Stimulated activated naive CD4-positive, alpha-beta T cell (primary cell): Measurements from ENCODE around the gene BICDL2.
A peak's percentile ranks its signal among the peaks of the same experiment; 100 is the strongest.

ENCODE experiments used
- DNase-seq, 6 experiments: peaks; one replicate each; lab custom pipeline; 2025; lab: John Stamatoyannopoulos, UW

The BICDL2 gene

DNA sequence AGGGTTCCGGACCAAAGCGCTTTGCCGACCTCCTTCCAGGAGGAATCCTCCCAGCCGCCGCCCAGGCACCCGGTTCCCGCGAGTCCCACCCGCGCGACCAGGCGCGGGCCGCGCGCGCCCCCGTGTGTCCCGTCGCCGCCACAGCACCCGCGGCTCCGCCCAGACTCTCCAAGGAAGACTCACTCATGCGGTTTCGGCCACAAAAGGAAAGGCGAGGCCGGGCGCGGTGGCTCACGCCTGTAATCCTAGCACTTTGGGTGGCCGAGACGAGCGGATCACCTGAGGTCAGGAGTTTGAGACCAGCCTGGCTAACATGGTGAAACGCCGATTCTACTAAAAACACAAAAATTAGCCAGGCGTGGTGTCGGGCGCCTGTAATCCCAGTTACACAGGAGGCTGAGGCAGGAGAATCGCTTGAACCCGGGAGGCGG, 53.0 kb downstream of the BICDL2 start:
- DNase-seq: peak in 5 of 6 experiments; percentile 21 to 60 (median 51)

DNA sequence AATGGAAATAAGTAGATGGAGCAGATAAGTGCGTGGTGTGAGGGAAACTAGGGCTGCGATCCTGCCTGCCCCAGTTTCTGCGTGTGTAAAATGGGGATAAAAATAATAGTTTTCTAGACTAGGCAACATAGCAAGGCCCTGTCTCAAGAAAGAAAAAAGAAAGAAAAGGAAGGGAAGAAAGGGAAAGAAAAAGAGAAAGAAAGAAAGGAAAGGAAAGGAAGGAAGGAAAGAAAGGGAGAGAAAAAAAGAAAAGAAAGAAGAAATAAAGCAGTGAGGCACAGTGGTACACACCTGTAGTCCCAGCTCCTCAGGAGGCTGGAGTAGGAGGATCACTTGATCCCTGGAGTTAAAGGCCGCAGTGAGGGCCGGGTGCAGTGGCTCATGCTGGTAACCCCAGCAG, 54.3 kb downstream of the BICDL2 start:
- DNase-seq: no peak

- no peak for DNase-seq
Observed at GRCh38 chr16:2981899-2982250, 54.9 kb downstream of the BICDL2 start.

DNA sequence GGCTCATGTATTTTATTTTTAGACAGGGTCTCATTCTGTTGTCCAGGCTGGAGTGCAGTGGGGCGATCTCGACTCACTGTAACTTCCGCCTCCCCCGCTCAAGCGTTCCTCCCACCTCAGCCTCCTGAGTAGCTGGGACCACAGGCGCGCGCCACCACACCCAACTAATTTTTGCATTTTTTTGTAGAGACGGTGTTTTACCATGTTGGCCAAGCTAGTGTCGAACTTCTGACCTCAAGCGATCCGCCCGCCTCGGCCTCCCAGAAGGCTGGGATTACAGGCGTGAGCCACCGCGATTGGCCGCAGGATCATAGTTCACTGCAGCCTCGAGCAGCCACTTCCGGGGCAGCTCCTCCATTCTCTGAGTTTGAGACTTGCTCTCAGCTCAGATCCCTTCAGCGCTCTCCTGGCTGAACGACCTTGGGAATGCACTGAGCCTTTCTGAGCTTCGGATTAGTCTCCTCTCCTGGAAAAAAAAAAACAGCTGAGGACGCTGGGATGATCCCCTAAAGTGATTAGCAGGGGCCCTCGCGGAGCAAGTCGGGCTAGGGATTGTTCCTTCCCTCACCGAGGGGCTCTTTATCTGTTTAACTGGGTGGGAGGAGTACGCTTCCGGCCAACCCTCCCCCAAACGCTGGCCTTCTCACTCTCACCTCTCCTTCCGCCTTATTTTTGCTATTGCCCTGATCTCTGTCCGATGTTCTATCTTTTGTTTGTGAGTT, 55.4 kb downstream of the BICDL2 start:
- no peak for DNase-seq

GRCh38 chr16:2980227-2981176, 56.2 kb downstream of the BICDL2 start, which contains the start of gene PKMYT1:
TSS of gene PKMYT1 (minus strand) at chr16:2980446. CDS start at chr16:2979657, 789 bp downstream.
- DNase-seq: peak; percentile 83 to 94 (median 90)

DNA sequence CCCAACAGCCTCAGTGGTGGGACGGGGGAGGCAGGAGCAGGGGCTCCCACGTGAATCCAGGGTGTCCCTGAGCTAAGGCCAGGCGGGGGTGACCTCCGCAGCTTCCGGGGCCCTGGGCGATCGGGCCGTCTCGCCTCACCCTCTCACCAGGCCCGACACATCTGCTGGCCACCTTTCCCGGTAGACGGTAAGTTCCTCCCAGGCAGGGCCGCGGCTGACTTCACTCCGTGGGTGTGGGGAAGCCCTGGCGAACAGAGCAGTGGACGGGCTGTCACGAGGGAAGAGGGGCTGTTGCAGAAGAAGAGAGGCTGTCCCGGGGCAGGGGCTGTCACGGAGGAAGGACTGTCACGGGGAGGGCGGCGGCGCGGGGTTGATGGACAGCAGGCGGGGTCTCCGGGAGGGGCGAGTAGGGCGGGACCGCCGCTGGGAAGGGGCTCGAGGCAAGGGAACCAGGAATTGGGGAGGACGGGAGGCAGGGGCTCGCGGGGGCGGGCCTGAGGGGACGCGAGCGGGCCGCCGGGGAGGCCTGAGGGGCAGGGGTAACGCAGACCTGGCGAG, 57.0 kb downstream of the BICDL2 start:
- DNase-seq: no peak
